Measurements from ENCODE around the gene TMEM175. TPM values are rescaled to one million over a fixed set of nuclear protein-coding genes. Genes with fewer than 3 reads are reported as not detected.
A peak's percentile ranks its signal among the peaks of the same experiment; 100 is the strongest.

Gene TMEM175
- total and polyA plus RNA-seq, 2 of the 4 experiments (the other 2 are of a cell fraction), result 7.7 to 41.9 TPM

- Histone ChIP-seq H3K27me3 (ENCODE audit: control insufficient read depth, insufficient read depth, low read length) (no peaks in the 10 kb centered on the region), H2BK15ac (ENCODE audit: low read depth, low read length) (no peak overlapping the region), H2AK5ac (ENCODE audit: low read depth, low read length) (no peak overlapping the region; the same call in 1 of the 2 replicates), H3K4me3 (ENCODE audit: insufficient read depth, low read depth, low read length) (no peak overlapping the region), H2BK120ac (ENCODE audit: low read depth, low read length) (no peak overlapping the region), H3K9ac (ENCODE audit: low read depth, low read length) (no peak overlapping the region), H3K27ac (ENCODE audit: insufficient read depth, low read length) (no peak overlapping the region), H4K91ac (ENCODE audit: insufficient read depth, low read depth, low read length) (no peak overlapping the region), H3K14ac (replicated peaks; ENCODE audit: low read depth, low read length) (no peak overlapping the region), H3K4ac (ENCODE audit: low read depth, low read length) (no peak overlapping the region), H2BK20ac (ENCODE audit: low read depth, low read length) (no peak overlapping the region), H3K36me3 (ENCODE audit: control insufficient read depth, insufficient read depth, low read length) (0 out of 2 replicates have a peak, but pooled peaks cover 2% of the 10 kb centered on the region), H3K9me1 (ENCODE audit: insufficient read depth, low read length) (peaks cover 26% of the 10 kb centered on the region), H3K79me1 (ENCODE audit: low read depth in 1 of 2, low read length in 2 of 2) (peaks cover 9 to 71% of the 10 kb centered on the region in 2 experiments), H3K9me3 (ENCODE audit: control insufficient read depth, insufficient read depth, low read length) (no peaks in the 10 kb centered on the region), H4K20me1 (ENCODE audit: insufficient read depth, low read length) (peaks cover 67% of the 10 kb centered on the region), H4K5ac (ENCODE audit: low read depth, low read length) (no peak overlapping the region), H2AK9ac (replicated peaks; ENCODE audit: low read depth, low read length, poor library complexity) (no peak overlapping the region), H4K8ac (ENCODE audit: low read depth in 2 of 2, low read length in 2 of 2) (no peak overlapping the region), H3K4me2 (ENCODE audit: low read depth, low read length) (no peak overlapping the region; the same call in 1 of the 2 replicates), H2AFZ (replicated peaks; ENCODE audit: low read length, poor library complexity) (no peak overlapping the region), H3K56ac (ENCODE audit: extremely low read depth, insufficient read depth, low read length) (no peak overlapping the region), H3K4me1 (ENCODE audit: control insufficient read depth, insufficient read depth, low read length) (peaks cover 18% of the 10 kb centered on the region), H2BK5ac (ENCODE audit: low read depth, low read length, poor library complexity, severe bottlenecking) (peak overlapping the region; percentile 10), H3K18ac (ENCODE audit: low read depth, low read length) (no peak overlapping the region), H3K23ac (ENCODE audit: low read depth, low read length) (peak overlapping the region; percentile 52; the same call in 1 of the 2 replicates)
- dilution Hi-C loops (cut with HindIII; ENCODE audit: low sequenced_read_pairs, unreplicated experiment), result no loop called here
- ChIA-PET POLR2A (ENCODE audit: unreplicated experiment) (interaction anchor here (0.6 to 0.7 kb wide), 2 partner anchors 783 to 1827 kb away, joined by 4 to 5 read pairs; partner anchors contain the start of genes SLBP and TNIP2), CTCF (interaction anchor here (0.7 kb wide), 1 partner anchor 58 kb away, joined by 4 read pairs; no protein-coding TSS in a partner anchor)
- intact Hi-C loops (cut with micrococcal nuclease), result no loop called here
- in situ Hi-C loops (cut with MboI; ENCODE audit: low sequenced_read_pairs), result no loop called here
- 95% methylated on average over 7 of the region's 17 CpGs; no CpG with 5 or more reads in 1 of the 2 experiments for WGBS, 2 experiments (ENCODE audit: extremely low coverage in 2 of 2, insufficient read length in 1 of 2)
- ATAC-seq (ENCODE audit: low read depth) (no peak), DNase-seq (no peak)
- no TSS peak for BruUV-seq (replicated peaks)
- no peak for TF ChIP-seq RFX5 (IDR thresholded peaks at IDR 0.05; ENCODE audit: low read depth, low read length)
- no peak for TF ChIP-seq FOS (IDR thresholded peaks at IDR 0.05; ENCODE audit: low read depth, low read length)
- TF ChIP-seq SMC3 (IDR thresholded peaks at IDR 0.05; ENCODE audit: low read depth, low read length), result no peak
- no peak for TF ChIP-seq CHD1 (IDR thresholded peaks at IDR 0.05; ENCODE audit: low read depth, low read length)
- TF ChIP-seq MXI1 (IDR thresholded peaks at IDR 0.05; ENCODE audit: borderline replicate concordance, low read depth, low read length), result no peak
- no peak for TF ChIP-seq RCOR1 (IDR thresholded peaks at IDR 0.05; ENCODE audit: insufficient replicate concordance, low read length)
- no peak for TF ChIP-seq CTCF (conservative IDR thresholded peaks at IDR 0.05; ENCODE audit: low read depth, low read length)
- TF ChIP-seq MAZ (IDR thresholded peaks at IDR 0.05; ENCODE audit: borderline replicate concordance, low read depth, low read length), result no peak
- TF ChIP-seq MAFK (IDR thresholded peaks at IDR 0.05; ENCODE audit: low read depth, low read length), result no peak
- TF ChIP-seq ELK1 (IDR thresholded peaks at IDR 0.05; ENCODE audit: borderline replicate concordance, low read depth, low read length), result no peak
- no peak for TF ChIP-seq NFE2L2 (IDR thresholded peaks at IDR 0.05; ENCODE audit: low read depth, low read length)
- TF ChIP-seq RAD21 (IDR thresholded peaks at IDR 0.05; ENCODE audit: low read length), result no peak
- no peak for TF ChIP-seq BHLHE40 (IDR thresholded peaks at IDR 0.05; ENCODE audit: low read depth, low read length)
- no peak for TF ChIP-seq CEBPB (IDR thresholded peaks at IDR 0.05; ENCODE audit: low read depth, low read length)
- TF ChIP-seq USF2 (IDR thresholded peaks at IDR 0.05; ENCODE audit: low read depth, low read length), result no peak
Measured at GRCh38 chr4:929096-929765, 3.0 kb upstream of the TMEM175 start.
